ENCODE results near the gene CD2AP.
"Not testable (repeated sequence)": the region's sequence is repeated elsewhere in the genome, so short reads cannot be mapped to it uniquely, and the experiment has no call there.

CD2AP gene

DNA sequence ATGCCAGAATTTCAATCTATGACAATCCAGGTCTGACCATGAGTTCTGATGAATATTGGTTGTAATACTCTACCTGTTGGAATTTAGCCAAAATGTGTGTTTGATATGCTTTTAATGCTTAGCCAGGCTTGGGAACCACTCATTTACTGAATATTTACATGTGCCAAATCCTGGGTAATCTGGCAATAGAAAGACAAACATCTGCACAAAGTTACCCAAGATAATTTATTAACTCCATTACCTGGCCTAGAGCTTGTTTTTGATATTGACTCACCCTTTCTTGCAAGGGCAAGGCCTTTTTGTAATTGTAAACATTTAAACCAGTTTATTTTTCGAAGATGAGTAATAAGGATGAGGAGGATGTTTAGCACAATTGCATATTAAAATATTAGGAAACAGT is 13.5 kb upstream of the CD2AP start:
- DNase-seq: no peak

DNA sequence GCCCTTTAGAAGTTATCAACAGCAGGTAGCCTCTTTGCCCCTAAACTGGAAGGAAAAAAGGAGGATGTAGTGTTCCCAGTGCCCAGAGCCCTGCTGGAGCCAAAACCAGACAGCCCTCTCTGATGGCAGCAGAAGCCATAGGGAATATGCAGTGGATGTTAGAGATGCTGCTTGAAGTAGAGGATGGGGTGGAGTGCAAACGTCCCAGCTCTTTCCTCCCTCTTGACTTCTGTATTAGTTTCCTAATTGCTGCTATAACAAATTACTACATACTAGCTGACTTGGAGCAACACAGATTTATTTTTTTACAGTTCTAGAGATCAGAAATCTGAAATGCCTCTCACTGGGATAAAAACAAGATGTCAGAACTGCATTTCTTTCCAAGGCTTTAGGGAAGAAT is 12.5 kb upstream of the CD2AP start:
- no peak for DNase-seq

DNA sequence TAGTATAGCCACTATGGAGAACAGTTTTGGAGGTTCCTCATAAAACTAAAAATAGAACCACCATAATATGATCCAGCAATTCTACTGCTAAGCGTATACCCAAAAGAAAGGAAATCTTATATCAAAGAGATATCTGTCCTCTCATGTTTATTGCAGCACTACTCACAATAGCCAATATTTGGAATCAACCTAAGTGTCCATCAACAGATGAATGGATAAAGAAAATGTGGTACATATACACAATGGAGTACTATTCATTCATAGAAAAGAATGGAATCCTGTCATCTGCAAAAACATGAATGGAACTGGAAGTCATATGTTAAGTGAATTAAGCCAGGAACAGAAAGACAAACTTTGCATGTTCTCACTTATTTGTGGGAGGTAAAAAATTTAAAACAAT is 5.7 kb upstream of the CD2AP start:
- DNase-seq: no peak

DNA sequence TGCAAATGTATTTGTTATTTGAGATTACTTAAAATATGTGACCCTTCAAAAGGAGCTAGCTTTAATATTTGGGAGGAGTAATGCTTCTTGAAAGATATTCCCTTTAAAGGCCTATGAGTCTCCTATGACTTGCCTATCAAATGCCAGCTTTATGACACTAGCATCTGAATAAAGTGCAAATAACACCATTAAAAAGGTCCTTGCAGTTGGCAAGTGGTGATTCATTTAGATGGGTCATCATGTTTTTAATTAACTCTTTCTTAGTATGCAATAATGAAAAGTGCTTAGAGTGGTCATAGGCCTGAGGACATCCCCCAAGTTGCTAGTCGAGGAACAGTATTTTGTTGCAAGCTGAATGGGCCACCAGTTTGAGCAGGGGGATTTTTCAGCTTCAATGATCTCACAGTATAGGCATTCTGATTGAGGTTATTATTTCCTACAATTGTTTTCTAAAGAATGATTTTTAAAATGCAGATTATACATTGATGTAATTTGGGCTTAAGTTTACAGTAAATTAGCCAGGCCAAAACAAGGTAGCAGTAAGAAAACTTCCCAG is 3.7 kb upstream of the CD2AP start:
- DNase-seq: no peak

DNA sequence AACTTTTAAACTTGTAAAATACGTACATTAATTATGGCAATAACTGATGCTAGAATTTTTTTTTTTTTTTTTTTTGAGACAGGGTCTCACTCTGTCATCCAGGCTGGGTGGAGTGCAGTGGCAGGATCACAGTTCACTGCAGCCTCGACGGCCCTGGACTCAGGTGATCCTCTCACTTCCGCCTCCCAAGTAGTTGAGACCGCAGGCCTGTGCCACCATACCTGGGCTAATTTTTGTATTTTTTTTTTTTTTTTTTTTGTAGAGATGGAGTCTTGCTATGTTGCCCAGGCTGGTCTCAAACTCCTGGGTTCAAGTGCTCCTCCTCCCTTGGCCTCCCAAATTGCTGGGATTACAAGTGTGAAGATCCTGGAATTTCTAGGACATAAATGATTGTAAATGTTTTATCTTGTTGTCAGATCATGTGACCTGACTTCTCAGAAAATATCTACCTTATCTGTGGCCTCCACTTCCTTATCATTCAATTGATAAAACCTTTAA is 2.2 kb upstream of the CD2AP start:
- DNase-seq: no peak

DNA sequence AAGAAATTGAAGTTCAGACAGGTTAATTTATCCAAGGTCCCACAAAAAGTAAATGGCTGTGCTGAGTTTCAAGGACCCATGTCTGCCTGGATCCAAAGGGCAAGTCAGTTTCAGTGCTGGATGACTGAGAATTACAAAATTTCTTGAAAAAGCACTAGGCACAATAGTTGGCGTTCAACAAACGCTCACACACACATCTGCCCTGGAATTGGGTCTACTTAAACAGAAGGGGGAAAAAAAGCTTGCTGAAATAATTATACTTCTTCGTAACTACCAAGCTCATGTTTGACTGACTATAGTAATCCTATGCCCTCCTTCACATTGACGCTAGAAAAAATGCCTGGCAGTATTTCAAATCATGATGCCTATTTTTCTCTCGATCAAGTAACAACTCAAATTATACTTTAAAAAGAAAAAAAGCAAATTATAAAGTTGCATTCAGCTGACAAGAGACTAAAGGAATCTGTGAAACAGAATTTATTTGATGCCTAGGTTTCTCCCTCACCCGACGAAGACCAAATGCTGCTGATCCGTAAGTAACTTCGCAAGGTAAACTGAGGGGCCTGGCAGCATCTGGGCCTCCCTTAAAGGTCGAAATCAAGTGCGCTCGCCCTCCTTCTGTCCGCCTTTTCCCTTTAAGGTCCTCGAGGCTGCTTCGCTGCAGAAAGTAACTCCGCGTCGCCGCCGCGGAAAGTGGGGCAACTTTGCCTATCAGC is 650 bp upstream of the CD2AP start:
- DNase-seq: no peak

DNA sequence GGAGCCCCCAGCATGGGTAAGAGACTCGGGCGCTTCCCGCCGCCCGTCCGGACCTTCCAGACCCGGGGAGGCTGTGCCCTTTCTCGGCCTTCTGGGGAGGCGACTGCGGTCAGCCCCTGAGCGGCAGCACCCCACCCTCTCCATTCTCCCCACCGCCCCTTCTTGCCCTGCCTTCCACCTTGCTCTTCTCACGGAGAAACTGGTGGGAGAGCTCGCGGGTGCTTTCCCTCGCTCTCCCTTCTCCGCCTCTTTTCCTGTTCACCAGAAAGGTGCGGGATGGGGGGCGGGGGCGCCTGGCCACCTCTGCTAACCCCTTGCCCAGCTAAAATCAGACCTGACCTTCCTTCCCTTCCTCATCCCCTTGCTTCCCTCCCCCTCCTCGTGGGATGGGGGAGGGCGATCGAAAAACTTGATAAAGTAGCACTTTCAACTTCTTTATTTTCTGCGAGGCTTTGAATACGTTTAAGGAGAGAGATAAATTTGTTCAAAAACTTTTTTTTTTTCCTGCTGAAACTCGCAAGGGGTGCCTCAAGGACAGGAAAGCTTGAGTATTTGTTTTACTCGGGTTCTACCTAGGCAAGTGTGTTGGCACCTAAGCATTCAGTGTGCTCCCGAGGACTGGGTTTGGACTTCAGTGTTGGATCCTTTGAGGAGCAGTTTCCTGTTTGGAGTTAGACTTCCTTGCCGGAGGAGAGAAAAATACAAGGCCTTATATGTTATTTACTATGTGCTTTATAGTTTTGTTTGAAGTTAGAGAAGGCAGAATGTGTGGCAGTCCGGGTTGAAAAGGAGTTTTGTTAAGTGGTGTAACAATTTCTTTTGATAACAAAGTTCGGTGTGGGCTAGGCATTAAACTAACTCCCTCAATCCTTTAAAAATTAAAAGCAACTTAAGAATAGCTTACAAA is 897 bp downstream of the CD2AP start:
- peak; percentile 16 for DNase-seq

DNA sequence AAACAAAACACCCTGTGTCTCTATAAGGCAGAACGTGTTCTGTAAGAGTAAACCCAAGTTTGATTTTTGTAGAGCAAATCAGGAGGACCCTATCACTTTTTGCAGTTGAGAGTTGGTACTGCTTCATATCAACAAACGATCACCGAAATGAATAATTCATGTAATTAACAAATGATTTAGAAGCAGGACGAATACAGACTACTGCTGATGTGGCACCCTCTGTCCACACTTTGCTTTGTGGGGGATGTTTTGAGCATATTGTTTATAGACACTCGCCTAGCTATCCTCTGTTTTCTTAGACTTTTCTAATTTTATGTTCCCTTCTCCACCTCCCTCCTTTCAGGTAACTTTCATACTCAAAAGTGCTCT is 1.5 kb downstream of the CD2AP start:
- no peak for DNase-seq

DNA sequence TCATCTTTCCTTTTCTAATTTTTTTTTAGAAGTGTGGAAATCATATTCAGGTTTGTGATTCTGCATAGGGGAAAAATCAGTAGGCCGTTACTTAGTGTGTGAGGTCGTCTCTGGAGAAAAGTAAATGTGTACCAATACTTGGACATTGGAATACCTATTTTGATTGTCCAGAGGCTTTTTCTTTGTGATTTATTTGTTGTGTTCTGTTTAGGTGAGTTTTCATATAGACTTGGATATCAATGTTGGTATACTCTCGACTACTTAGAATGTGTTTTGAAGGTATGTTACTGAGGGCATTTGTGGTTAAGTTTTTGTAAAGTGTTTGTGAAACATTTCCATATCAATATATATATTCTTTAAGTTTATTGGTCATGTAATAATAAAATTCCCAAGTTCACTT is 2.3 kb downstream of the CD2AP start:
- no peak for DNase-seq

DNA sequence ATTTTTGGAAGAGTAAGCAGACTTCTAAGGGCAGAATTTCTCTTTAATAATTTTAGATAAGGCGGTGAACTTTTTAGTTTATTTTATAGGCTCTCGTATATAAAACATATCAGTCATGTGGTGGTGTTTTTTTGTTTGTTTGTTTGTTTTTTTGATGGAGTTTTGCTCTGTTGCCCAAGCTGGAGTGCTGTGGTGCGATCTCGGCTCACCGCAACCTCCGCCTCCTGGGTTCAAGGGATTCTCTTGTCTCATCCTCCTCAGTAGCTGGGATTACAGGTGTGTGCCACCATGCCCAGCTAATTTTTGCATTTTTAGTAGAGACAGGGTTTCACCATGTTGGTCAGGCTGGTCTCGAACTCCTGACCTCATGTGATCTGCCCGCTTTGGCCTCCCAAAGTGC is 3.6 kb downstream of the CD2AP start:
- DNase-seq: not testable (repeated sequence)

DNA sequence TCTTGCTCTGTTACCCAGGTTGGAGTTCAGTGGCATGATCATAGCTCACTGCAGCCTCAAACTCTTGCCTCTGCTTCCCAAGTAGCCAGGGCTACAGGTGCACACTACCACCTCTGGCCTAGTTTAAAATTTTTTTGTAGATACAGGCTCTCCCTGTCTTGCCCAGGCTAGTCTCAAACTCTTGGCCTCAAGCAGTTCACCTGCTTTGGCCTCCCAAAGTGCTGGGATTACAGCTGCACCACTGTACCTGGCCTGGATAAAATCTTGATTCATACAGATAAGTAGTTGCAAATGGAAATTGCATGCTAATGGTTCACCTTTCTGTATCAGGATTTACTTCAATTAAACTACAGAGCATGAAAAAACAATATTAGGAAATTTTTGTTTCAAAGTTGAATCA is 4.2 kb downstream of the CD2AP start:
- no peak for DNase-seq

DNA sequence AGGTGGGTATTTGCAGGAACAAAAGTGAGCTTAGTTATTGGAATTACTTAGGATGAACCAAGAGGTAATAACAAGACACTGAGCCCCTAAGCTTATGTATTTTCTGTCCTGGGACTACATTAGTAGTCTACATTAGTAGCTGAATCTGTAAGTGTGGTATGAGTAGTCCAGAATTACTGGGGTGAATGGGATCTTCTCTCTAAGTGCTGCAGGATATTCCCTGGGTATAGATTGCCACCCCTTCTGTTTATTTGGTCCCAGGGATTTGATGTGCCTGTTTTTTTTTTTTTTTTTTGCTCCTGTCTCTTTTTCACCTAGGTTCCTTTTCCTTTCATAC is 5.9 kb downstream of the CD2AP start:
- DNase-seq: no peak

DNA sequence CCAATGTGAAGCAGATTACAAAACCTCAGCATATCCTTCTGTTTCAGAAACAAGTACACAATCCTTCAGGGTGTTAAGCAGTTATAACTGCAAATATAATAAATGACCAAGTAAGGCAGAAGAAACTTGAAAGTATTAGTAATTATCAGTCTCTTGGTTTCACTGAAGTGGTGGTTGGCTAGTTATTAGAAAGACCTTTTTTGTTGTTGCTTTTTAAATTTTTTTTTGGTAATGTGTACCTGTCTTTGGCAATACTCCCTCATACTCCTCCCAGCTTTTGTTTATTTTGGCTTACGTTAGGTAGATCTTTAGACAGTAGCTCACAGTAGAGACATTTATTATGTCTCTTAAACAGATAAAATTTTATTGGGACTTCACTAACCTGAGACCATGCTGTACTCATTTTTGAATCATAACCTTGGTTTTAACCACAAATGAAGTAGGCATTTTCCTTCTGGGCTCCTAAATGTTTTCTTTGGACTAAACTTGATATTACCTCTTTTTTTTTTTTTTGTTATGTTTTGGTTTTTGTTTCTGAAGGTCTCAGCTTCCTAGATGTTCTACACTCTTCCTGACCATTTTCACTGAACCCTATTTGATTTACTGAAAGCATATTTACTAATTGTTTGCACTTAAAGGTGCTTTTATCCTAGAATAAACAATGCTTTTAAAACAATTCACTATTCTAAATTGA is 6.4 kb downstream of the CD2AP start:
- no peak for DNase-seq

DNA sequence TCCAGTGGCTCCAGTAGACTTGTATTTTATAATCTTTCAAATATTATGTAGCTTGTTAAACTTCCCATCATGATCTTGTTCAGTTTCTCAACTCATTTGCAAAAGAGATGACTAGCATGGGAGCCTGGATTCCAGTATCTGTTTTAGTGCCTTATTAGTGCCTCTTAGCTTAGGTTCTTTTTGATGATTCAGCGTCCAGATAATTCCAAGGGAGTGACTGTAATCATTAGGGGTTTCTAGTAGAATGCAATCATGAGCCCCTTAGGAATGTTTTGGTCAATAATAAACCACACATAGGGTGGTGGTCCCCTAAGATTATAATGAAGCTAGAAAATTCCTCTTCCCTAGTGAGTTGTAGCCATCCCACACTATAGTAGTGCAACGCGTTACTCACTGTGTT is 7.0 kb downstream of the CD2AP start:
- no peak for DNase-seq

DNA sequence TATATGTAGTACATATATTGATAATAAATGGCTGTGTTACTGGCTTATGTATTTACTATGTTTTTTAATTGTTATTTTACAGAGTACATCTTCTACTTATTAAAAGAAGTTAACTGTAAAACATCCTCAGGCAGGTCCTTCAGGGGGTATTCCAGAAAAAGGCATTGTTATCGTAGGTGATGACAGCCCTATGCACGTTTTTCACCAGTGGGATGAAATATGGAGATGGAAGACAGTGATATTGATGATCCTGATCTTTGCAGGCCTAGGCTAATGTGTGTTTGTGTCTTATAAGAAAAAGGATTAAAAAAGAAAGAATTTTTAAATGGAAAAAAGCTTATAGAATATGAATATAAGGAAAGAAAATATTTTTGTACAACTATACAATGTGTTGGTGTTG is 7.5 kb downstream of the CD2AP start:
- DNase-seq: no peak

DNA sequence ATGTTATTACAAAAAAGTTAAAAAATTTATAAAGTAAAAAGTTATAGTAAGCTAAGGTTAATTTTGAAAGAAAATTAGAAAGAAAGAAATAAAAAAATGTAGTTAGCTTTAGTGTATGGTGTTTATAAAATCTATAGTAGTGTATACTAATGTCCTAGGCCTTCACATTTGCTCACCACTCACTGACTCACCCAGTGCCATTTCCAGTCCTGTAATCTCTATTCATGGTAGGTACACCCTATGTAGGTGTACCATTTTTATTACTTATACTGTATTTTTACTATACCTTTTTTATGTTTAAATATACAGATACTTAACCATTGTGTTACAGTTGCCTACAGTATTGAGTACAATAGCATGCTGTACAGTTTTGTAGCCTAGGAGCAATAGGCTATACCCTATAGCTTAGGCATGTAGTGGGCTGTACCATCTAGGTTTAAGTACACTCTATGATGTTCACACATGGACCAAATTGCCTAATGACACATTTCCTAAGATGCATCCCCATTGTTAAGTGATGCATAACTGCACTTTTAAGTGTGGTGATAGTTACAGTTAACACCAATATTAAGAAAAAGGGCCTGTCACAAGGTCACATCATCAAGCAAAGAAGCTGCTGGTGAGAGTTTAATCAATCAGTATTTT is 8.0 kb downstream of the CD2AP start:
- DNase-seq: no peak

DNA sequence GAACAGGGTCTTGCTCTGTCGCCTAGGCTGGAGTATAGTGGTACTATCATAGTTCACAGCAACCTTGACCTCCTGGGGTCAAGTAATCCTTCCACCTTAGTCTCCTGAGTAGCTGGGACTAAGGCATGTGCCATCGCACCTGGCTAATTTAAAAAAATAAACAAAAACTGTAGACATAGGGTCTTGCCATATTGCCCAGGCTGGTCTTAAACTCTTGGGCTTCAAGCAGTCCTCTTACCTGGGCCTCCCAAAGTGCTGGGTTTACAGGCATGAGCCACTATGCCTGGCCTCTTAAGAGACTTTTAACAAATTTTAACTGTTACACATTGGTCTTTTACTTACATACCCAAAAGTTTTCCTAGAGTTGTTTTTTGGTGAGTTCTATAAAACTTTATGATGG is 12.4 kb downstream of the CD2AP start:
- no peak for DNase-seq

DNA sequence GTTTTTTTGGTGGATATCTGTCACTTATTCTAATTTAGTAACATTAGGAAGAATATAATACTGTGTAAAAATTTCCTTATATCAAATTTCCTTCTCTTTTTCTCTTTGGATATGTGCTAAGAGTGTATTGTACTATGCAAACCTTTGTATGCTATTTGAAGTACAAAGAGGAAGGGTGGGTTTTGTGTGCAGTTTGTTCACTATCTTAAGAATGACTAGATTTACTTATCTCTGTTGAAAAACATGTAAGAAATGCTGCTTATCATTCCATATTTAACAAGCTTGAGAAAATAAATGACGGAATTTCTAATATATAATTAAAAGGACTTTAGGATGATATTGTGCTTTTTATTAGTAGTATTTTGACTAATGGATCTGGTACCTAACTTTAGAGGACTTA is 13.1 kb downstream of the CD2AP start:
- no peak for DNase-seq

DNA sequence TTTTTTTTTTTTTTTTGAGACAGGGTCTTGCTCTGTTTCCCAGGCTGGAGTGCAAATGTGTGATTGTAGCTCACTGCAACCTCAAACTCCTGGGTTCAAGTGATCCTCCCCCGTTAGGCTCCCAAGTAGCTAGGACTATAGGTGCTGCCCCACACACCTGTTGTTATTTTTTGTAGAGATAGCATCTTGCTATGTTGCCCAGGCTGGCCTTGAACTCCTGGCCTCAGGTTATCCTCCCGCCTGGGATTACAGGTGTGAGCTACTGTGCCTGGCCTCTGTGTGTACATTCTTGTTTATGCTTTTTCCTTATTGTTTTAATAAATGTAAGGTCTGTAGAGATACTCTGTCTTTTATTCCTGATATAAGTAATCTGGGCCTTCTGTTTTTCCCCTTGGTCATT is 14.8 kb downstream of the CD2AP start:
- DNase-seq: no peak

DNA sequence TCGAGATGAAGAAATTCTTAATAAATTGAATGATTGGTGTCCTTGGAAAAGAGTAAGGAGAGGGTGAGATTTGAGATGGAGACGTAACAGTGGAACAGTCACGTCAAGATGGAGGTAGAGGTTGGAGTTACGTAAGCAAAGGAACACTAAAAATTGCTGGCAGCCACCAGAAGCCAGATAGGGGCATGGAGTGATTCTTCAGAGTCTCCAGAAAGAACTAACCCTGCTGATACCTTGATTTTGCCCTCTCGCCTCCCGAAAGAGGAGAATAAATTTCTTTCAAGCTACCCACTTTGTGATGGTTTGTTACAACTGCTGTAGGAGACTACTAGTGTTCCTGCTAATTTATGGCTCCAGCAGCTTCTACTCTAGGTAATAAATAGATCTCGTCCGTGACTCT is 17.6 kb downstream of the CD2AP start:
- DNase-seq: no peak

DNA sequence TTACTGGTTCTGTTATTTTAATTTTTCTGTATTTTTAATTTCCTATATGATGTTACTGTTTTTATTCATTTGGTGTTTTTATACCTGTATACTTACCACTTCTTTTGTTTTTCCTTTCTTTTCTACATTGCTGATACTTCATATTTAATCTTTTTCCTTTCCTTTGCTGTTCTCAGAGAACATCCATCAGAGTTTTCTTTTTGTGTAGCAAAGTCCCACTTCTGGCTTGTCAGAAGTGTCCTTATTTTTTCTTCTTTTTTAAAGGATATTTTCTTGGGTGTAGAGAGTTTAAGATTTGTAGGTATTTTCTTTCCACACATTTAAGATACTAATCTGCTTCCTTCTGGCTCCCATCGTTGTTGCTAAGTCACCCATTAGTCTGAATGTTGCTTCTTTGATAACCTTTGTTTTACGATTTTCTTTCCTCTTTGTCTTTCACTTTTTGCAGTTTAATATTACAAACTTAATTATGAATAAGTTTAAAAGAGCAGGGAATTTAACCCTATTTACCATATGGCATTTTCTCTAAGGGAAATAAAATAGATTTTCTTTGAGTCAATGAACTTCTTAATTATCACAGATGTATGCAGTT is 18.5 kb downstream of the CD2AP start:
- DNase-seq: no peak

DNA sequence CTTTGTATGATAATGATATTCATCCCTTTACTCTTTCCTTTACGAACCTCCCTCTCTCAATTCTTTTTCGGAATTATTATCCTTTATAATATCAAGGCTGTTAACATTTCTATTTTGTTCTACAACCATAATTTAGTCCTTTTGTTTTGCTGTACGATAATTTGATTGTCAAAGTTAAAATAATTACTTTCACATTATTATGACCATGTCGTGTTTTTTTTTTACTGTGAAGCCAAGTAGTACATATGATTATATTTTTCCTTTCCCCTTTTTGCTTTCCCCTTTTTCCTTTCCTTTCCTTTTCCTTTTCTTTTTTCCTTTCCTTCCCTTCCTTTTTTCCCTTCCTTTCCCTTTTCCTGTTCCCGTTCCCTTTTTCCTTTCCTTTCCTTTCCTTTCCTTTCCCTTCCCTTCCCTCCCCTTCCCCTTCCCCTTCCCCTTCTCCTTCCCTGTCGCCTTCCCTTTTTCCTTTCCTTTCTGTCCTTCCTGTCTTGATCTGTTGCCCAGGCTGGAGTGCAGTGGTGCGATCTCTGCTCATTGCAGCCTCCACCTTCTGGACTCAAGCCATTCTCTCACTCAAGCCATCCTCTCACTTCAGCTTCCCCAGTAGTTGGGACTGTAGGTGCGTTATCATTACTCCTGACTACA is 19.5 kb downstream of the CD2AP start:
- no peak for DNase-seq
